Measurements from ENCODE around the gene ADCY1. TPM values are rescaled to one million over a fixed set of nuclear protein-coding genes. Genes with fewer than 3 reads are reported as not detected.

The ADCY1 gene
- total and polyA plus RNA-seq, 2 donors (not counting 3 experiments of a cell fraction or from before 2014, with no cell fraction given): 0.52 to 1.6 TPM

DNA sequence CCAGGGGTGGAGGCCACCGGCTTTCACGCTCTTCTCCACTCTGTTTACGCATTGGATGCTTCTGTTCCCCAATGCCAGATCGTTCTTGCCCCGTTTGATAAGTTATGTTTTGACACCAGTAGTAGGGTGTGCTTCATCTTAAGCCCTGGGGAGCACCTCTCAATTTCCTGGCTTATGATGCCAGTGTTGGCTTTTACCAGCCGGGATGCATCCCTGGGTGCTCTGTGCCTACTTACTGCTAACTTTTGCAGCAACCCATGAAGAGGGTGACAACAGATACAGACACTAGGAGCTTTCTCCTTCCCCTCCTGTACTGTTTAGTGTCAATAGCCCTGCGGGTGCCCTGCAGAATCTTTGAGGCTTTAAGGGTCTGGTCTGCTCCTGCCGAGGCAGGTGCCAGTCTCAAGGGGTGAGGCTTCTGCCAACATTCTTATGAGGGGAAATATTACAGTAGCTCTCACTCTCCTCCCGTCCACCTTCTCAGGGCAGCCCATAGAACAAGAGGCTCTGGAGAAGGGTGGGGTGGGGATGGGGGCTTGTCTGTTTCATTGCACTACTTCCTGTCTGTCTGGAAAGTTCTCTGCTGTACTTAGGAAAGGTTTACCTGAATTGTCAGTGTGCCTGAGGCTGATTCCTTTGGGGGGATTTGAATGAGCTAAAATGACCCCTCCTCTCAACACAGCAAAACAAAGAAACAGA, 23.3 kb downstream of the ADCY1 start:
- no TSS peak for BruUV-seq (replicated peaks)
- no peaks in the 10 kb centered on the region for H3K36me3 ChIP-seq (ENCODE audit: control insufficient read depth in 2 of 2, extremely low read depth in 1 of 2, insufficient read depth in 2 of 2, low read length in 2 of 2)
- CTCF ChIA-PET: no interaction called here
- H3K4me3 ChIP-seq (replicated peaks in 1 of 3; ENCODE audit: insufficient read depth in 1 of 3, low read depth in 1 of 3, low read length in 3 of 3): no peak overlapping the region
- H4K20me1 ChIP-seq (replicated peaks; ENCODE audit: control insufficient read depth, extremely low read depth, insufficient read depth, low read length): no peaks in the 10 kb centered on the region
- H3K9me3 ChIP-seq (replicated peaks; ENCODE audit: control insufficient read depth, insufficient read depth, low read length): no peaks in the 10 kb centered on the region
- H3K9me1 ChIP-seq (replicated peaks; ENCODE audit: control insufficient read depth, extremely low read depth, insufficient read depth, low read length): no peaks in the 10 kb centered on the region
- H3K9ac ChIP-seq (replicated peaks; ENCODE audit: extremely low read depth, insufficient read depth, low read length): no peak overlapping the region
- H3K27ac ChIP-seq (ENCODE audit: insufficient read depth, low read depth, low read length): no peak overlapping the region
- POLR2A ChIA-PET: no interaction called here
- dilution Hi-C loops (cut with MboI; ENCODE audit: extremely low pct_ligation_motif_present, low sequenced_read_pairs): no loop called here
- H3K27me3 ChIP-seq (ENCODE audit: control insufficient read depth in 2 of 2, insufficient read depth in 2 of 2, low read length in 2 of 2): no peaks in the 10 kb centered on the region
- no peaks in the 10 kb centered on the region for H3K4me1 ChIP-seq (ENCODE audit: control insufficient read depth, extremely low read depth, insufficient read depth, low read length)
- H2AFZ ChIP-seq (ENCODE audit: low read depth, low read length): no peak overlapping the region
- H3K4me2 ChIP-seq (ENCODE audit: insufficient read depth, low read length): no peak overlapping the region
- intact Hi-C loops (cut with micrococcal nuclease): no loop called here
- DNase-seq (ENCODE audit: low read depth, low spot score) (no peak), FAIRE-seq (no peak)
- H3K79me2 ChIP-seq (ENCODE audit: control insufficient read depth, insufficient read depth, low read length): no peaks in the 10 kb centered on the region
- TF ChIP-seq JUN (IDR thresholded peaks at IDR 0.05; ENCODE audit: borderline replicate concordance, insufficient read depth, insufficient read length, low read depth) (no peak), POLR2AphosphoS5 (IDR thresholded peaks at IDR 0.05; ENCODE audit: insufficient read depth, low read depth, low read length) (no peak), POLR2A (IDR thresholded peaks at IDR 0.05; ENCODE audit: low read depth, low read length) (no peak), FOS (IDR thresholded peaks at IDR 0.05; ENCODE audit: borderline replicate concordance, insufficient read depth, low read length) (no peak), EZH2 (IDR thresholded peaks at IDR 0.05; ENCODE audit: borderline replicate concordance, low read depth, low read length, severe bottlenecking) (no peak), GATA2 (IDR thresholded peaks at IDR 0.05; ENCODE audit: insufficient read depth, insufficient read length, low read depth, low read length) (no peak), MYC (IDR thresholded peaks at IDR 0.05; ENCODE audit: low read depth, low read length) (no peak)
- TF ChIP-seq, protein P1, sequence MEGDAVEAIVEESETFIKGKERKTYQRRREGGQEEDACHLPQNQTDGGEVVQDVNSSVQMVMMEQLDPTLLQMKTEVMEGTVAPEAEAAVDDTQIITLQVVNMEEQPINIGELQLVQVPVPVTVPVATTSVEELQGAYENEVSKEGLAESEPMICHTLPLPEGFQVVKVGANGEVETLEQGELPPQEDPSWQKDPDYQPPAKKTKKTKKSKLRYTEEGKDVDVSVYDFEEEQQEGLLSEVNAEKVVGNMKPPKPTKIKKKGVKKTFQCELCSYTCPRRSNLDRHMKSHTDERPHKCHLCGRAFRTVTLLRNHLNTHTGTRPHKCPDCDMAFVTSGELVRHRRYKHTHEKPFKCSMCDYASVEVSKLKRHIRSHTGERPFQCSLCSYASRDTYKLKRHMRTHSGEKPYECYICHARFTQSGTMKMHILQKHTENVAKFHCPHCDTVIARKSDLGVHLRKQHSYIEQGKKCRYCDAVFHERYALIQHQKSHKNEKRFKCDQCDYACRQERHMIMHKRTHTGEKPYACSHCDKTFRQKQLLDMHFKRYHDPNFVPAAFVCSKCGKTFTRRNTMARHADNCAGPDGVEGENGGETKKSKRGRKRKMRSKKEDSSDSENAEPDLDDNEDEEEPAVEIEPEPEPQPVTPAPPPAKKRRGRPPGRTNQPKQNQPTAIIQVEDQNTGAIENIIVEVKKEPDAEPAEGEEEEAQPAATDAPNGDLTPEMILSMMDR (IDR thresholded peaks at IDR 0.05; ENCODE audit: extremely low read depth in 1 of 2, insufficient read depth in 1 of 2, low read depth in 1 of 2, low read length in 2 of 2): no peak
- TF ChIP-seq, protein P2, sequence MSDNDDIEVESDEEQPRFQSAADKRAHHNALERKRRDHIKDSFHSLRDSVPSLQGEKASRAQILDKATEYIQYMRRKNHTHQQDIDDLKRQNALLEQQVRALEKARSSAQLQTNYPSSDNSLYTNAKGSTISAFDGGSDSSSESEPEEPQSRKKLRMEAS (IDR thresholded peaks at IDR 0.05; ENCODE audit: insufficient read depth, insufficient read length): no peak

Data from endothelial cell of umbilical vein (primary cell).